ENCODE results near the gene MGST1. TPM values are rescaled to one million over a fixed set of nuclear protein-coding genes. Genes with fewer than 3 reads are reported as not detected.

MGST1 gene
- total and polyA plus RNA-seq, 8 donors = 65.3 to 679 (median 77.1) TPM

- intact Hi-C loops (cut with DNase I) = no loop called here
Measured at GRCh38 chr12:16323638-16324037, 23.8 kb upstream of the MGST1 start.

GRCh38 chr12:16324272-16324671 is 23.2 kb upstream of the MGST1 start:
- Histone ChIP-seq H3K4me1 (no peaks in the 10 kb centered on the region), H3K36me3 (no peaks in the 10 kb centered on the region), H3K4me3 (no peak overlapping the region), H3K27ac (no peak overlapping the region), H3K9me3 (peaks cover 0 to 11% of the 10 kb centered on the region in 2 donors), H3K27me3 (no peaks in the 10 kb centered on the region)
- ATAC-seq = no peak
- intact Hi-C loops (cut with DNase I) = no loop called here
- TF ChIP-seq CTCF (IDR thresholded peaks at IDR 0.05) = no peak
- DNase-seq = no peak

More at GRCh38 chr12:16323638-16324037, 23.8 kb upstream of the MGST1 start:
- no peaks in the 10 kb centered on the region for H3K4me1 ChIP-seq
- DNase-seq (no peak), ATAC-seq (no peak)
- H3K36me3 ChIP-seq = no peaks in the 10 kb centered on the region
- no peaks in the 10 kb centered on the region for H3K27me3 ChIP-seq
- TF ChIP-seq CTCF (IDR thresholded peaks at IDR 0.05) = no peak
- no peak overlapping the region for H3K4me3 ChIP-seq
- H3K9me3 ChIP-seq = peaks cover 0 to 11% of the 10 kb centered on the region in 2 donors
- H3K27ac ChIP-seq = no peak overlapping the region

- no peak for DNase-seq
- ATAC-seq = no peak
- Histone ChIP-seq H3K4me1 (peaks cover 0 to 4% of the 10 kb centered on the region in 2 donors), H3K36me3 (no peaks in the 10 kb centered on the region), H3K27me3 (no peaks in the 10 kb centered on the region), H3K9me3 (peaks cover 0 to 10% of the 10 kb centered on the region in 2 donors), H3K27ac (no peak overlapping the region), H3K4me3 (no peak overlapping the region)
- TF ChIP-seq CTCF (IDR thresholded peaks at IDR 0.05) = no peak
- intact Hi-C loops (cut with DNase I) = no loop called here
Measured at GRCh38 chr12:16324772-16325171, 22.7 kb upstream of the MGST1 start.

- Histone ChIP-seq H3K4me1 (peaks cover 0 to 5% of the 10 kb centered on the region in 2 donors), H3K27ac (no peak overlapping the region), H3K4me3 (no peak overlapping the region), H3K36me3 (no peaks in the 10 kb centered on the region), H3K27me3 (no peaks in the 10 kb centered on the region), H3K9me3 (peaks cover 0 to 9% of the 10 kb centered on the region in 2 donors)
- intact Hi-C loops (cut with DNase I) = no loop called here
- DNase-seq (no peak), ATAC-seq (no peak)
- no peak for TF ChIP-seq CTCF (IDR thresholded peaks at IDR 0.05)
Measured at GRCh38 chr12:16325426-16325825, 22.0 kb upstream of the MGST1 start.

GRCh38 chr12:16327963-16328362 is 19.5 kb upstream of the MGST1 start:
- no peak overlapping the region for H3K27ac ChIP-seq
- H3K27me3 ChIP-seq = no peaks in the 10 kb centered on the region
- no peak for TF ChIP-seq CTCF (IDR thresholded peaks at IDR 0.05)
- intact Hi-C loops (cut with DNase I) = no loop called here
- ATAC-seq (no peak), DNase-seq (no peak)
- peaks cover 0 to 7% of the 10 kb centered on the region in 2 donors for H3K9me3 ChIP-seq
- peaks cover 0 to 5% of the 10 kb centered on the region in 2 donors for H3K4me1 ChIP-seq
- no peak overlapping the region for H3K4me3 ChIP-seq
- H3K36me3 ChIP-seq = no peaks in the 10 kb centered on the region

All from left lung (tissue), 10 donors.